HepG2 (cell line): ENCODE results near the gene NINL. TPM values are rescaled to one million over a fixed set of nuclear protein-coding genes. Genes with fewer than 3 reads are reported as not detected.
A peak's percentile ranks its signal among the peaks of the same experiment; 100 is the strongest.

Experiments used
- AGO1 ChIP-seq: fragments of 200-400 bp; formaldehyde crosslinking; IDR thresholded peaks from 2 replicates; pipeline ENCODE4 v1.6.1; 2017; ENCODE audit warnings: mild to moderate bottlenecking, low read depth, low read length, moderate library complexity; ENCODE audit not compliant: poor library complexity, severe bottlenecking
- CERS6 ChIP-seq: sonication (generic); formaldehyde crosslinking; IDR thresholded peaks from 2 replicates; pipeline ENCODE4 v1.5.0; 2020; ENCODE audit warnings: missing genetic modification reagents
- DMTF1 ChIP-seq: sonication (generic); formaldehyde crosslinking; IDR thresholded peaks from 2 replicates; pipeline ENCODE4 v1.4.0; 2020; ENCODE audit warnings: mild to moderate bottlenecking, missing genetic modification reagents
- ELF3 ChIP-seq: IDR thresholded peaks from 2 replicates; pipeline ENCODE4 v1.6.1; 2016; ENCODE audit warnings: missing genetic modification reagents, missing compliant biosample characterization
- ELF4 ChIP-seq: sonication (generic); formaldehyde crosslinking; IDR thresholded peaks from 2 replicates; pipeline ENCODE4 v1.5.0; 2020; ENCODE audit warnings: missing genetic modification reagents, mild to moderate bottlenecking, moderate library complexity, borderline replicate concordance
- KLF11 ChIP-seq: IDR thresholded peaks from 2 replicates; pipeline ENCODE4 v1.6.1; 2016; ENCODE audit warnings: missing compliant biosample characterization
- LCORL ChIP-seq, 2 experiments: fragments of 450-650 bp in 1 of 2; sonication (generic) in 1 of 2; formaldehyde crosslinking in 1 of 2; IDR thresholded peaks; 2 replicates each; pipeline versions ENCODE4 v1.5.0 to v1.6.1; 2017 to 2020; ENCODE audit warnings: antibody characterized with exemption in 1 of 2, missing genetic modification reagents in 1 of 2
- MNT ChIP-seq: fragments of 450-650 bp; IDR thresholded peaks from 2 replicates; pipeline ENCODE4 v1.6.1; 2016
- NCOR1 ChIP-seq: fragments of 200-600 bp; sonication (generic); IDR thresholded peaks from 2 replicates; pipeline ENCODE4 v1.7.0; 2017; ENCODE audit warnings: antibody characterized with exemption, low read length, borderline replicate concordance
- NR1H2 ChIP-seq: sonication (generic); formaldehyde crosslinking; IDR thresholded peaks from 2 replicates; pipeline ENCODE4 v1.8.1; 2022; ENCODE audit warnings: low read depth, missing genetic modification reagents, borderline replicate concordance
- PAX8 ChIP-seq: sonication (generic); formaldehyde crosslinking; IDR thresholded peaks from 2 replicates; pipeline ENCODE4 v1.8.0; 2022; ENCODE audit warnings: mild to moderate bottlenecking, missing genetic modification reagents, borderline replicate concordance
- PRMT3 ChIP-seq: sonication (generic); formaldehyde crosslinking; IDR thresholded peaks from 2 replicates; pipeline ENCODE4 v1.8.1; 2022; ENCODE audit warnings: low read depth, mild to moderate bottlenecking, moderate library complexity, missing genetic modification reagents, borderline replicate concordance
- SRF ChIP-seq: IDR thresholded peaks from 2 replicates; pipeline ENCODE4 v1.6.1; 2011; ENCODE audit warnings: mild to moderate bottlenecking, low read depth, low read length, moderate library complexity
- SRSF4 ChIP-seq: fragments of 200-400 bp; formaldehyde crosslinking; IDR thresholded peaks from one replicate; pipeline ENCODE4 v1.6.1; 2018; ENCODE audit warnings: mild to moderate bottlenecking, low read depth, low read length, moderate library complexity; ENCODE audit not compliant: poor library complexity, severe bottlenecking
- ZNF781 ChIP-seq: sonication (generic); formaldehyde crosslinking; IDR thresholded peaks from 2 replicates; pipeline ENCODE4 v1.5.1; 2020; ENCODE audit warnings: borderline replicate concordance, mild to moderate bottlenecking, missing genetic modification reagents; ENCODE audit errors: not compliant biosample characterization
- ZNF879 ChIP-seq: sonication (generic); formaldehyde crosslinking; IDR thresholded peaks from 2 replicates; pipeline ENCODE4 v1.8.1; 2023; ENCODE audit warnings: missing genetic modification reagents
- ZSCAN31 ChIP-seq: sonication (generic); formaldehyde crosslinking; IDR thresholded peaks from 2 replicates; pipeline ENCODE4 v1.5.0; 2020; ENCODE audit warnings: low read depth, mild to moderate bottlenecking, missing genetic modification reagents
- polyA plus RNA-seq, 8 experiments: library from polyadenylated mRNA; depleted of rRNA in 3 of 8; stranded (reverse) in 7 of 8; unstranded in 1 of 8; fragments of >200 nt; fragmentation: Illumina TruSeq in 4 of 8; extraction: Trizol in 4 of 8; gene quantifications; 2 replicates each; pipeline versions ENCODE4 v1.2.1 to v1.2.3, GENCODE V29; 2011 to 2016; ENCODE audit warnings: low read depth in 4 of 8, missing spikeins in 1 of 8, mixed read lengths in 1 of 8; ENCODE audit not compliant: insufficient read depth in 1 of 8
- total RNA-seq, 5 experiments: library from RNA; depleted of rRNA; stranded (reverse); fragments of >200 nt; fragmentation: Illumina TruSeq; extraction: Trizol; gene quantifications; 2 replicates each; pipeline ENCODE4 v1.2.3, GENCODE V29; 2016; ENCODE audit warnings: low read depth in 1 of 5
- TF ChIP-seq, protein P1 (sequence below): sonication (generic); formaldehyde crosslinking; IDR thresholded peaks from 2 replicates; pipeline ENCODE4 v1.5.0; 2020; ENCODE audit warnings: mild to moderate bottlenecking, missing genetic modification reagents

The NINL gene
- total and polyA plus RNA-seq, 2 of the 13 experiments (the other 11 are each of a cell fraction or from before 2014, with no cell fraction given) = 32.3 to 34.3 TPM

DNA sequence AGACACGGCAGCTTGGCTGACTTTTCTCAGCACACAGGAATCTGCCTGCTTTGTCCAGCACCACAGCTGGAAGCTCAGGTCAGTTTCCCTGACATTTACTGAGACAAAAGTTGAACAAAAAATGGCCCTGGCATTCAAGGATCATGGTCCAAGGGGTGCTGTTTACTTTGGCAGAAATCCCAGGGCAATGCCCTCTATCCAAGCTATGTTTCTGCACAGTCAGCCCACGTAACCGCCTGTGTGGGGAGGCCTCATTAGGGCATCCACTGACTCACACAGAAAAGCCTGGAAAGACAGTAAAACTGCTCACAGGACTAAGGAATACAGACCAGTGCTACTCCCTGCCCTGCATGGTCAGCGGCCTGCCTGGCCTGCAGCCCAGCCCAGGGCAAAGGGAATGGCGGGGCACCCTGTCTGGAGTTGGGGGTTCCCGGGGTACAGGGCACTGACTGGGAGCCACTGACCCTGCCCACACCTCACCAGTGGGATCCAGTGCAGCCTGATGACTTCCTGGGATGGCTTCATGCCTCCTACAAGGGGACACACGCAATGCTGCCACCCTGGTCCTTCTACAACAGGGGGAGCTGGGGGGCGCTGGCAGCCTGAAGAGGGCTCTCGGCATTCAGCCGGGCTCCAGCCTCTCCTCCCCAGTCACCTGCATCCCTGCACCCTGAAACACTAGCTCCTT lies 77.1 kb downstream of the NINL start (continued):
- TF ChIP-seq MNT (0 out of 2 replicates have a peak, but pooled peaks have one; percentile 25), ELF4 (no peak), PRMT3 (no peak), SRF (0 out of 2 replicates have a peak, but pooled peaks have one; percentile 74), ZSCAN31 (peak; percentile 93; the same call in 1 of the 2 replicates), ZNF781 (no peak), LCORL (IDR thresholded peaks at IDR 0.05) (peak; percentile 80; the same call in 1 of the 2 replicates), LCORL (CRISPR knock-in tag; IDR thresholded peaks at IDR 0.05) (peak; percentile 100), CERS6 (CRISPR knock-in tag) (no peak), KLF11 (CRISPR knock-in tag) (peak; percentile 96), ELF3 (peak; percentile 93), SRSF4 (no peak), ZNF879 (CRISPR knock-in tag) (no peak), NR1H2 (CRISPR knock-in tag) (peak; percentile 97; the same call in 1 of the 2 replicates), PAX8 (CRISPR knock-in tag) (peak; percentile 83; the same call in 1 of the 2 replicates), NCOR1 (peak; percentile 97; the same call in 1 of the 2 replicates), AGO1 (no peak), DMTF1 (CRISPR knock-in tag) (no peak; the same call in 1 of the 2 replicates)
- TF ChIP-seq, protein P1, sequence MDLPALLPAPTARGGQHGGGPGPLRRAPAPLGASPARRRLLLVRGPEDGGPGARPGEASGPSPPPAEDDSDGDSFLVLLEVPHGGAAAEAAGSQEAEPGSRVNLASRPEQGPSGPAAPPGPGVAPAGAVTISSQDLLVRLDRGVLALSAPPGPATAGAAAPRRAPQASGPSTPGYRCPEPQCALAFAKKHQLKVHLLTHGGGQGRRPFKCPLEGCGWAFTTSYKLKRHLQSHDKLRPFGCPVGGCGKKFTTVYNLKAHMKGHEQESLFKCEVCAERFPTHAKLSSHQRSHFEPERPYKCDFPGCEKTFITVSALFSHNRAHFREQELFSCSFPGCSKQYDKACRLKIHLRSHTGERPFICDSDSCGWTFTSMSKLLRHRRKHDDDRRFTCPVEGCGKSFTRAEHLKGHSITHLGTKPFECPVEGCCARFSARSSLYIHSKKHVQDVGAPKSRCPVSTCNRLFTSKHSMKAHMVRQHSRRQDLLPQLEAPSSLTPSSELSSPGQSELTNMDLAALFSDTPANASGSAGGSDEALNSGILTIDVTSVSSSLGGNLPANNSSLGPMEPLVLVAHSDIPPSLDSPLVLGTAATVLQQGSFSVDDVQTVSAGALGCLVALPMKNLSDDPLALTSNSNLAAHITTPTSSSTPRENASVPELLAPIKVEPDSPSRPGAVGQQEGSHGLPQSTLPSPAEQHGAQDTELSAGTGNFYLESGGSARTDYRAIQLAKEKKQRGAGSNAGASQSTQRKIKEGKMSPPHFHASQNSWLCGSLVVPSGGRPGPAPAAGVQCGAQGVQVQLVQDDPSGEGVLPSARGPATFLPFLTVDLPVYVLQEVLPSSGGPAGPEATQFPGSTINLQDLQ (CRISPR knock-in tag) = no peak; the same call in 1 of the 2 replicates
